B cell (primary cell): Measurements from ENCODE around the gene UGT1A4.

Experiments
- CTCF ChIP-seq: fragments of 200-600 bp; IDR thresholded peaks from one replicate; pipeline ENCODE4 v1.8.0; 2022; ENCODE audit warnings: antibody characterized with exemption, mild to moderate bottlenecking
- EZH2 ChIP-seq: IDR thresholded peaks from 2 replicates; pipeline ENCODE4 v1.6.1; 2012; ENCODE audit warnings: borderline replicate concordance, low read depth, mild to moderate bottlenecking, moderate library complexity, low read length; ENCODE audit not compliant: insufficient read depth, poor library complexity, severe bottlenecking

- TF ChIP-seq CTCF = no peak
- TF ChIP-seq EZH2 = no peak
Measured at GRCh38 chr2:233673896-233674295, 44.6 kb upstream of the UGT1A4 start.
